K562 (cell line): Measurements from ENCODE around the gene KIAA0040. TPM values are rescaled to one million over a fixed set of nuclear protein-coding genes. Genes with fewer than 3 reads are reported as not detected.

Experiments
- PKNOX1 ChIP-seq: fragments of 450-650 bp; IDR thresholded peaks from 2 replicates; pipeline ENCODE4 v1.6.1; 2016
- SMAD3 ChIP-seq: fragments of 450-650 bp; formaldehyde crosslinking; conservative IDR thresholded peaks from 2 replicates; pipeline ENCODE4 v1.4.0; 2020; ENCODE audit warnings: mild to moderate bottlenecking
- ZNF449 ChIP-seq: fragments of 250-450 bp; sonication (Bioruptor Pico); IDR thresholded peaks from 2 replicates; pipeline ENCODE4 v1.8.0; 2022; ENCODE audit warnings: moderate library complexity, mild to moderate bottlenecking, inconsistent platforms
- polyA plus RNA-seq, 8 experiments: library from polyadenylated mRNA; depleted of rRNA in 4 of 8; stranded (reverse) in 5 of 8; unstranded in 3 of 8; fragments of >200 nt; fragmentation: Nextera tagmentation in 2 of 8; fragmentation: Illumina TruSeq in 1 of 8; extraction: Ambion mirVana in 2 of 8; extraction: Trizol in 1 of 8; gene quantifications; 2 replicates each; pipeline versions ENCODE4 v1.2.1 to v1.2.3, GENCODE V29; 2011 to 2014; ENCODE audit warnings: inconsistent platforms in 1 of 8, missing spikeins in 1 of 8
- total RNA-seq, 7 experiments: library from RNA; depleted of rRNA in 6 of 7; stranded (reverse); fragments of >200 nt in 6 of 7; fragmentation: Illumina TruSeq in 2 of 7; extraction: Trizol in 2 of 7; gene quantifications; 2 replicates each; pipeline versions ENCODE4 v1.2.1 to v1.2.3, GENCODE V29; 2011 to 2021; ENCODE audit warnings: low replicate concordance in 1 of 7
- TF ChIP-seq, protein P1 (sequence below): sonication (generic); formaldehyde crosslinking; IDR thresholded peaks from 2 replicates; pipeline ENCODE4 v1.8.1; 2023; ENCODE audit warnings: missing genetic modification reagents, mild to moderate bottlenecking, borderline replicate concordance

KIAA0040 gene
- total and polyA plus RNA-seq, 9 of the 15 experiments (the other 6 are each of a cell fraction or from before 2014, with no cell fraction given) = 3.4 to 13.6 (median 7.1) TPM

GRCh38 chr1:175198332-175198731, 5.8 kb upstream of the KIAA0040 start (continued):
- TF ChIP-seq SMAD3 (no peak), ZNF449 (no peak), PKNOX1 (no peak)
- TF ChIP-seq, protein P1, sequence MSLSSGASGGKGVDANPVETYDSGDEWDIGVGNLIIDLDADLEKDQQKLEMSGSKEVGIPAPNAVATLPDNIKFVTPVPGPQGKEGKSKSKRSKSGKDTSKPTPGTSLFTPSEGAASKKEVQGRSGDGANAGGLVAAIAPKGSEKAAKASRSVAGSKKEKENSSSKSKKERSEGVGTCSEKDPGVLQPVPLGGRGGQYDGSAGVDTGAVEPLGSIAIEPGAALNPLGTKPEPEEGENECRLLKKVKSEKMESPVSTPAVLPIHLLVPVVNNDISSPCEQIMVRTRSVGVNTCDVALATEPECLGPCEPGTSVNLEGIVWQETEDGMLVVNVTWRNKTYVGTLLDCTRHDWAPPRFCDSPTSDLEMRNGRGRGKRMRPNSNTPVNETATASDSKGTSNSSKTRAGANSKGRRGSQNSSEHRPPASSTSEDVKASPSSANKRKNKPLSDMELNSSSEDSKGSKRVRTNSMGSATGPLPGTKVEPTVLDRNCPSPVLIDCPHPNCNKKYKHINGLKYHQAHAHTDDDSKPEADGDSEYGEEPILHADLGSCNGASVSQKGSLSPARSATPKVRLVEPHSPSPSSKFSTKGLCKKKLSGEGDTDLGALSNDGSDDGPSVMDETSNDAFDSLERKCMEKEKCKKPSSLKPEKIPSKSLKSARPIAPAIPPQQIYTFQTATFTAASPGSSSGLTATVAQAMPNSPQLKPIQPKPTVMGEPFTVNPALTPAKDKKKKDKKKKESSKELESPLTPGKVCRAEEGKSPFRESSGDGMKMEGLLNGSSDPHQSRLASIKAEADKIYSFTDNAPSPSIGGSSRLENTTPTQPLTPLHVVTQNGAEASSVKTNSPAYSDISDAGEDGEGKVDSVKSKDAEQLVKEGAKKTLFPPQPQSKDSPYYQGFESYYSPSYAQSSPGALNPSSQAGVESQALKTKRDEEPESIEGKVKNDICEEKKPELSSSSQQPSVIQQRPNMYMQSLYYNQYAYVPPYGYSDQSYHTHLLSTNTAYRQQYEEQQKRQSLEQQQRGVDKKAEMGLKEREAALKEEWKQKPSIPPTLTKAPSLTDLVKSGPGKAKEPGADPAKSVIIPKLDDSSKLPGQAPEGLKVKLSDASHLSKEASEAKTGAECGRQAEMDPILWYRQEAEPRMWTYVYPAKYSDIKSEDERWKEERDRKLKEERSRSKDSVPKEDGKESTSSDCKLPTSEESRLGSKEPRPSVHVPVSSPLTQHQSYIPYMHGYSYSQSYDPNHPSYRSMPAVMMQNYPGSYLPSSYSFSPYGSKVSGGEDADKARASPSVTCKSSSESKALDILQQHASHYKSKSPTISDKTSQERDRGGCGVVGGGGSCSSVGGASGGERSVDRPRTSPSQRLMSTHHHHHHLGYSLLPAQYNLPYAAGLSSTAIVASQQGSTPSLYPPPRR (CRISPR knock-in tag) = no peak
